Activated T-helper 1 cell treated with anti-CD3 and anti-CD28 coated beads, Interleukin-2, amount 50 U/mL, for 16 hours (primary cell): ENCODE data around the gene SERPINI1.

Experiments used
- DNase-seq, 2 donors: peaks; one replicate each; pipeline ENCODE4 v3.0.0-alpha.2; 2020; ENCODE audit warnings: low read depth in 1 of 2, low spot score in 1 of 2

The SERPINI1 gene, protein sequence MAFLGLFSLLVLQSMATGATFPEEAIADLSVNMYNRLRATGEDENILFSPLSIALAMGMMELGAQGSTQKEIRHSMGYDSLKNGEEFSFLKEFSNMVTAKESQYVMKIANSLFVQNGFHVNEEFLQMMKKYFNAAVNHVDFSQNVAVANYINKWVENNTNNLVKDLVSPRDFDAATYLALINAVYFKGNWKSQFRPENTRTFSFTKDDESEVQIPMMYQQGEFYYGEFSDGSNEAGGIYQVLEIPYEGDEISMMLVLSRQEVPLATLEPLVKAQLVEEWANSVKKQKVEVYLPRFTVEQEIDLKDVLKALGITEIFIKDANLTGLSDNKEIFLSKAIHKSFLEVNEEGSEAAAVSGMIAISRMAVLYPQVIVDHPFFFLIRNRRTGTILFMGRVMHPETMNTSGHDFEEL

GRCh38 chr3:167735233-167736138, at the start of gene SERPINI1:
Gene SERPINI1 (plus strand): TSS chr3:167735721. CDS start chr3:167789129, 53,408 bp downstream.
- peak; percentile 46 to 65 for DNase-seq

GRCh38 chr3:167691366-167691765, 44.2 kb upstream of the SERPINI1 start:
- no peak for DNase-seq

- DNase-seq, result no peak
Measured at GRCh38 chr3:167694121-167694520, 41.4 kb upstream of the SERPINI1 start.

DNA sequence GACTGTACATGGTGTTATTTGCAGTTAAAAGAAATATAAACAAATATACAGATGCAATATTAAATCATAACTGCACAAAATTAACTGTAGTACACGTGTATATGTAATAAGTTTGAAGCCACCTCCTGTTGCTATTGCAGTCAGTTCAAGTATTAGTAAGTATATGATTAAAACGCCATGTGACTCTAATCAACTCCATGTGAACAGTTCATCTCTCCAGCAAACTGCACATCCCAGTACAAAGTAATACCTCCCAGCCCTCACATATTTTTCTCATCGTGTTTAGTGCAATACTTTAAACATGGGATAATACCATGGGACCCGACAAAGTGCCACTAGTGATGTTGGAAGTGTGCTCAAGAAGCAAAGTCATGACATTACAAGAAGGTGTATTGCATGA, 35.5 kb upstream of the SERPINI1 start:
- no peak for DNase-seq

GRCh38 chr3:167700926-167701325, 34.6 kb upstream of the SERPINI1 start:
- DNase-seq, result no peak

DNA sequence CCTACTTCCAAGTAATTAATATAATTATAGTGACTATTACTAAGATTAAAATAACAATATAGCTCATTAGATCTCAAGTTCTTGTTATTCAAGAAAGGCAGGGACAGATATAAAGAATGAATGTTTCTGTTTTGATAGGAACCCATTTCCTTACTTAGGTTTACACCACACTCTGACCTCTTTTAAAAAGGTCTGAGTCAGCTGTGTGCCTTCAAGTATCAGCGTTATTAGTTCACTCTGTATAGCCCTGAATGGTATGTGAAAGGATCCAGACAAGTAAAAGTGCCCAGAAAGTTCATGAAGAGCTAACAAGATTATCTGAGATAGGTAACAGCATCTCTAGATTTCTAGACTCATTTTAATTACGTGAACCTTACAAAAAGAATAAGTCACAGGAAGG, 29.7 kb upstream of the SERPINI1 start:
- no peak for DNase-seq

GRCh38 chr3:167709690-167710089, 25.8 kb upstream of the SERPINI1 start:
- no peak for DNase-seq

- no peak for DNase-seq
Measured at GRCh38 chr3:167710552-167710951, 25.0 kb upstream of the SERPINI1 start.

DNA sequence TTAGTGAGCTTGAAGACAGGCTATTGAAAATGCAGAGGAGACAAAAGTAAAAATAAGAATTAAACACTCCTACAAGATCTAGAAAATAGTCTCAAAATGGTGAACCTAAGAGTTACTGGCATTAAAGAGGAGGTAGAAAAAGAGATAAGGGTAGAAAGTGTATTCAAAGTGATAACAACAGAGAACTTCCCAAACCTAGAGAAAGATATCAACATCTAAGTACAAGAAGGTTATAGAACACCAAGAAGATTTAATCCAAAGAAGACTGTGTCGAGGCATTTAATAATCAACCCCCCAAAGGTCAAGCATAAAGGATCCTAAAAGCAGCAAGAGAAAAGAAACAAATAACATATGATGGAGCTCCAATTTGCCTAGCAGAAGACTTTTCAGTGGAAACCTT, 24.1 kb upstream of the SERPINI1 start:
- no peak for DNase-seq

DNA sequence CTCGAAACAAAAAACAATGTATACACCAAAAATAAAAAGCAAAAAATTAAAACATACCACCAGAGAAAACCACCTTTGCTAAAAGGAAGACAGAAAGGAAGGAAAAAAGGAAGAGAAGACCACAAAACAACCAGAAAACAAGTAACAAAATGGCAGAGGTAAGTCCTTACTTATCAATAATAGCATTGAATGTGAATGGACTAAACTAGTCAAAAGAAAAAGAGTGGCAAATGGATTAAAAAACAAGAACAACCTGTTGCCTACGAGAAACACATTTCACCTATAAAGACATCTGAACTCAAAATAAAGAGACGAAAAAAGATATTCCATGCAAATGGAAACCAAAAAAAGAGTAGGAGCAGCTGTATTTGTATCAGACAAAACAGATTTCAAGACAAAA, 23.1 kb upstream of the SERPINI1 start:
- no peak for DNase-seq

- no peak for DNase-seq
Measured at GRCh38 chr3:167714871-167715270, 20.6 kb upstream of the SERPINI1 start.

GRCh38 chr3:167716920-167717319, 18.6 kb upstream of the SERPINI1 start:
- no peak for DNase-seq

DNA sequence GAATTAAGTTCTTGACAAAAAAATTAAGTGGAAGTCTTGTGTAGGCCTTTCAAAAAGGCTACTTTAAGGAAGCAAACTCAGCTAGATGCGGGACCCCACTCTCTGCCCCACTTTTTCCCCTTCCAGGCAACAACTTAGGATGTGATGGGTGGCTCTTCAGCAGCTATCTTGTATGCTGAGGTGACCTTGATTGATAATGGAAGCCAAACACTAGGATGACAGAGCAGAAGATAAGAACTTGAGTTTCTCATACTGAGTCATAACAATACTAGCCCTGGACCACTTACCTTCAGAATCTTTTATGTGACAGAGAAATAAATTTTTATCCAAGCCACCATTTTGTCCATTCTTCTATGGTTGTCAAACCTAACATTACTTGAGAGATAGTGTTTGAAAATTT, 16.9 kb upstream of the SERPINI1 start:
- no peak for DNase-seq

- DNase-seq, result no peak
Measured at GRCh38 chr3:167723025-167723512, 12.5 kb upstream of the SERPINI1 start.

GRCh38 chr3:167723872-167724271, 11.6 kb upstream of the SERPINI1 start:
- no peak for DNase-seq

DNA sequence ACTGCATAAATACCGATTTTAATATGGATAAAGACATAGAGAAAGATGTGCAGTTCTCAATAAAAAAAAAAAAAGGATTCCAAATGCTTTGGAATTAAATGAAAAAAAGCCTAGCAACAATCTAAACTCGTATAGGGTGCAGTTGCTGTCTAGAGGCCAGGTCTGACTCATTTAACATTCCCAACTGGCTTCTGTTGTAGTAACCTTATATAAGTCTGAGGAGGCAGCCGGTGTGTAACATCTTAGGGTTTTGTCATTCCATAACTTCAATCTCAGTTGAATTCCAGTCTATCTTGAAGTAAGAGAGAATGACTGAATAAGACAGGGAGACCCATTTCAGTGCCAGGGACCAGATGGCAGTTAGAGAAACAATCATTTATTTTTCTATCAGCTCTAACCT, 7.3 kb upstream of the SERPINI1 start:
- DNase-seq, result no peak

DNA sequence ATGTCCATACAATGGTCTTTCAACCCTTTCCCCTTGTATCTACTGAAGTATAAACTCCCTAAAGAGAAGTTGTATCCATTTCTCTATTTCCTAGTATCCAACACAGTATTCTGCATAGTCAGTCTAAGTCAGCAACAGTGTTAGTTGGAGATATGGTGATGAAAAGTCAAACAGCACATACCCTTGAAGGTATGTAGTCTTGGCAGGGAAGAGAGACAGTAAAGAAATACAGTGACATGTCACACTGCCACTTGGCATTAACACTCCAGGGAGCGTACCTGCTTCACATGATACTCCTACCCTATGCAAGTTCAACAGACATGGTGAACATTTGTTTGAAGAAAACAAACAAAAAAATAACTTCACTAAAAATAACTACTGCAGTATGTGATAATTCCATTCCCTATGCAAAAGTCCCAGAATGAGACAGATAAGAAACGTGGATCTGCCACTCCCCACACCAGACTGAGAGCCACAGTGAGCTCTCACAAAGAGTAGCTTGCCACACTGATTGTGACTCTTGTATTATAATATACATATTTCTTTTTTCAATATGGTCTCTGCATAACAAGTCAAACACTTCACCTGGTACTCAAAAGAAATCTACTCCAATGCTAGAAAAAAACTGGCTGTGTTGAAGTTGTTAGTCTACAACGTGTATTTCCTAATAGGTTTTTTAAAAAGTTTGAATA, 6.7 kb upstream of the SERPINI1 start:
- no peak for DNase-seq

- no peak for DNase-seq
Measured at GRCh38 chr3:167729591-167729990, 5.9 kb upstream of the SERPINI1 start.

GRCh38 chr3:167731393-167731792, 4.1 kb upstream of the SERPINI1 start:
- no peak for DNase-seq

DNA sequence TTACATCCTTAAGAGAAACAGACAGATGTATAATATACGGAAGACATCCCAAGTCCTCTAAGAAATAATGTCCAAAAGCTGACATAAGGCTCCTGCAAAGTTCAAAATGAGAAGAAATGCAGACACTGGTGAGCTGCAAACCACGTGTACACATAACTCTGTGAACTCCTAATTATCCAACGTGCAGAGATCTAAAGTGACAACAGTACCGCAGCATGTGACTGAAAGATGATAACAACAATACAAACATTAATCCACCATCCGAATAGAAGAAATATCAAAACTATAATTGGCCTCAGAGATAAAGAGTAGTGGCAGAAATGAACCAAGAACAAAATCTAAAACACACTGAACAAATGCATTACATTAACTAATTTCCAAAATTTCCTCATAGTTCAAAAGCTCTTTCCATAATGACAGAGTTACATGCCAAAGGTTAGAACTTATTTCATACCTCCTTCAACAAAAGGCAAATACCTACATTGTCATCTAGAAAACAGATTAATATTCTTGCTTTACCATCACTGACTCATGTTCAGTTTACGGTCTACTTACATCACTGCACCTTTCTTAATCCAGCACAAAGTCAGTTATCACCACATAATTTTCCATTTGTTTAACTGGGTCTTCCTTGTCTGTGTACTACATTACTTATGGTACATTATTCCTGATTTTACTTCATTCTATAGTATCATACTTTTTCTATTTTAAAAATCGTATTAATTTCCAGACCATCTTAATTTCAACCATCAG, 3.0 kb upstream of the SERPINI1 start:
- no peak for DNase-seq
